Epithelial cell of proximal tubule (primary cell): ENCODE results near the gene GLTPD2. TPM values are rescaled to one million over a fixed set of nuclear protein-coding genes. Genes with fewer than 3 reads are reported as not detected.
A peak's percentile ranks its signal among the peaks of the same experiment; 100 is the strongest.

Experiments used
- DNase-seq: peaks from one replicate; pipeline ENCODE4 v3.0.0-alpha.2; 2011; ENCODE audit warnings: low read depth
- H3K4me3 ChIP-seq: 2 replicates; pipeline ENCODE4 v1.5.1; 2011; ENCODE audit warnings: low read depth, mild to moderate bottlenecking, low read length
- total RNA-seq: library from RNA; depleted of rRNA; stranded (reverse); fragments of >200 nt; gene quantifications from 2 replicates; pipeline ENCODE4 v1.2.3, GENCODE V29; 2015
- TF ChIP-seq, protein P1 (sequence below): conservative IDR thresholded peaks from 2 replicates; pipeline ENCODE4 v1.5.1; 2012; ENCODE audit warnings: low read depth, mild to moderate bottlenecking, low read length

Gene GLTPD2
- total RNA-seq, 1 donor from 2014 or later, result not detected

DNA sequence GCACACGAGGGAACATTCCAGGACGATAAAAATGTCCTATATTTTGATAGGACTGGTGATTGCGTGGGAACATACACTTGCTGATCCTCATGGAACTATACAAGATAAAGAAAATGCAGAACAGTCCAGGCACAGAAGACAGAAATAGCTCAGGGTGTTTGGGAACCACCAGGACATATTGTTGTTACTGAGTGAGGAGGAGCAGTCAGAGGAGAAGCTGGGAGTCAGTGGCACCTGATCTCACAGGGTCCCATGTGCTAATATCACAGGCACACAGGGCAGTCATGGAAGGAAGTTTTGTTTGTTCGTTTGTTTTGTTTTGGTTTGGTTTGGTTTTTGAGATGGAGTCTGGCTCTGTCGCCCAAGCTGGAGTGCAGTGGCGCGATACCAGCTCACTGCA, 23.9 kb downstream of the GLTPD2 start:
- H3K4me3 ChIP-seq, result no peak overlapping the region

DNA sequence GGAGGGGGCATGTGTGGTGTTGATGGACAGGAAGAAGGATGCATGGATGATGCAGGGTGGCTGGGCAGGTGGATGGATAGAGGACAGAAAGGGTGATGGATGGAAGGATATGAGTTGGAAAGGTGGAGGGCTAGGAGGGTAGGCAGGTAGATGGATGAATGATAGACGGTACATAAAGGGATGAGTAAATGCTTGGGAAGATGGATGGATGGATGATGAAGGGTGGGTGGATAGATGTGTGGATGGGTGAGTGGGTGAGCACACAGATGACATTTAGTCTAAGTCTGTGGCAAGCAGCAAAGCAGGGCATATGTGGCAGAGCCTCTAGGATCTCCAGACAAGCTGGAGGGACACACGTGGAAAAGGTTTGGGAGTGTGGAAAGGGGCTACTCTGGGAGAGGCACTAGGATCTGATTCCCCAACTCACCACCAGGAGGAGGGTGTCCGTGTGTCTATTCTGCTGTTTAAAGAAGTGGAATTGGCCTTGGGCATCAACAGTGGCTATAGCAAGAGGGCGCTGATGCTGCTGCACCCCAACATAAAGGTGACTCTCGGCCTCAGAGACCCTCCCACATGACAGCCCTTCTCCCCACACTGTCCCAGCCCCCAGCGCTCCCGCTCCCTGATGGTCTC, 26.4 kb downstream of the GLTPD2 start:
- TF ChIP-seq, protein P1, sequence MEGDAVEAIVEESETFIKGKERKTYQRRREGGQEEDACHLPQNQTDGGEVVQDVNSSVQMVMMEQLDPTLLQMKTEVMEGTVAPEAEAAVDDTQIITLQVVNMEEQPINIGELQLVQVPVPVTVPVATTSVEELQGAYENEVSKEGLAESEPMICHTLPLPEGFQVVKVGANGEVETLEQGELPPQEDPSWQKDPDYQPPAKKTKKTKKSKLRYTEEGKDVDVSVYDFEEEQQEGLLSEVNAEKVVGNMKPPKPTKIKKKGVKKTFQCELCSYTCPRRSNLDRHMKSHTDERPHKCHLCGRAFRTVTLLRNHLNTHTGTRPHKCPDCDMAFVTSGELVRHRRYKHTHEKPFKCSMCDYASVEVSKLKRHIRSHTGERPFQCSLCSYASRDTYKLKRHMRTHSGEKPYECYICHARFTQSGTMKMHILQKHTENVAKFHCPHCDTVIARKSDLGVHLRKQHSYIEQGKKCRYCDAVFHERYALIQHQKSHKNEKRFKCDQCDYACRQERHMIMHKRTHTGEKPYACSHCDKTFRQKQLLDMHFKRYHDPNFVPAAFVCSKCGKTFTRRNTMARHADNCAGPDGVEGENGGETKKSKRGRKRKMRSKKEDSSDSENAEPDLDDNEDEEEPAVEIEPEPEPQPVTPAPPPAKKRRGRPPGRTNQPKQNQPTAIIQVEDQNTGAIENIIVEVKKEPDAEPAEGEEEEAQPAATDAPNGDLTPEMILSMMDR, result peak; percentile 39
- no peak overlapping the region for H3K4me3 ChIP-seq
- DNase-seq, result no peak

More for the DNA sequence above, 23.9 kb downstream of the GLTPD2 start:
- DNase-seq, result no peak
- TF ChIP-seq, protein P1, result no peak

DNA sequence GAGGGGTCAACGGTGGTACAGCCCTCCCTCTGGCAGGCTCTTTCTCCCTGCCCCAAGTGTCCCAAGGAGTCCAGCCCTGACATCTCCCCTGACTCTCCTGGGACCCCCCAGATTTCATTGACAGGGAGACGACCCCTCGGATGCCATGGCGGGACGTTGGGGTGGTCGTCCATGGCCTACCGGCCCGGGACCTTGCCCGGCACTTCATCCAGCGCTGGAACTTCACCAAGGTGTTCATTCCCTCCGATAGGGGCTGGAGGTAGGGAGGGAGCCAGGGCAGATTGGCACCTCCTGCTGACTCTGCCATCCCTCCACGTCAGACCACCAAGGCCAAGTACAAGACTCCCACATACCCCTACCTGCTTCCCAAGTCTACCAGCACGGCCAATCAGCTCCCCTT, 28.1 kb downstream of the GLTPD2 start:
- TF ChIP-seq, protein P1, result no peak
- H3K4me3 ChIP-seq, result no peak overlapping the region
- DNase-seq, result no peak

DNA sequence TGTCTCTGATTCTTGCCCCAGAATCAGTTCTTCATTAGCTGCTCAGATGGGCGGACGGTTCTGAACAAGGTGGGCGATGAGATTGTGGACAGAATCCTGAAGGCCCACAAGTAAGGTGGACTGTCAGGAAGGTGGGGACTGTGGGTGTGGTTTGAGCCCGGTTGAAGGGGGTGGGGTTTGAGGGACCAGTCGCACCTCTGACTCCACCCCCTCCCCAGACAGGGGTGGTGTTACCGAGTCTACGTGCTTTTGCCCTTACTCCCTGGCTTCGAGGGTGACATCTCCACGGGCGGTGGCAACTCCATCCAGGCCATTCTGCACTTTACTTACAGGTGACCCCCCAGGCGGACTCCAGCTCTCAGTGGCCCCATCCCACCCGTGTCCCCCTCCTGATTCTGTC, 29.5 kb downstream of the GLTPD2 start:
- TF ChIP-seq, protein P1, result no peak

DNA sequence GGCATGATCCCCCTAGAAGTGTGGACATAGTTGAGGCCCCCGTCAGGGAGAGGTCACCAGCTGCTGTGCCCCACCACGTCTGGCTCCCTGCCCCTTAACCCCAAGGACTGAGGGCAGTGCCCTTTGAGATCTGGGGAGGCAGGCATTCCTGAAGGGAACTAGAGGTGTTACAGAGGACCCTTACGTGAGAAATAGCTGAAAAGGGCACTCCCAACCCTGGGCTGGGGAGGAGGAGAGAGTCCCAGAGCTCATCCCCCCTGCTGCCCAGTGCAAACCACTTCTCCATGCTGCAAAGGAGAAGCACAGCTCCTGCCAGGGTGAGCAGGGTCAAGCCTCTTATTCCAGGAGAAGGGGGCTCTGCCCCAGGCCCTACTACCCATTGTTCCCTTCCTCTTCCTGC, 34.1 kb downstream of the GLTPD2 start:
- TF ChIP-seq, protein P1, result no peak

More for the DNA sequence above, 29.5 kb downstream of the GLTPD2 start:
- H3K4me3 ChIP-seq, result no peak overlapping the region
- no peak for DNase-seq

DNA sequence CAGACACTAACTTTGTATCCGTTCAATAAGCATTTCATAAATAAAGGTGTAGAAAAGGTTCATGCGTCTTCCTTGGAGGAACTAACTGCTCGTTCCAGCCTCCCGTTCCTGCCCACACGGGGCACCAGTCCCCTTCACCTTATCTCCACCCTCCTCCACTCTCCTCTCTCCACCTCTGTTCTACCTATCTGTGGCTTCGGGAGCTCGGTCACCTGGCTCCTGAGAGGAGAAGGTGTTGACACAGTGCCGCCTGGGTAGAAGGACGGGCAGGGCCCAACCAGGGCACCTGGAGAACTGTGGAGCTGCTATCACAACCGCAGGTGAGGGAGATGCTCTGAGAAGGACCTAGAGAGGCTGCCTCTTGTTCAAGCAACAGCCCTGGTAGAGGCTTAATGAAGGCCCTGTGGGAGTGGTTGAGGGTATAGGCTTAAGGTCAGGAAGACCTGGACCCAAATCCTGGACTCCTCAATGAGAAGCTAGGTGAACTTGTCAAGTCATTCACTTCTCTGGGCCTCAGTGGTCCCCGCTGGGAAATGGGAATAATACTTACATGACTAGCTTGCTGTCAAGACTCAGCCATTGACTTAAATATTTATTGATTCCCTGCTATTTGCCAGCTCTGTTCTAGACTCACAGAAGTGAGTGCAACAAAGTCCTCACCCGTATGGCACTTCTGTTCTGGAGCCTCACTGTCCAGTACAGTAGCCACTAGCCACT, 34.8 kb downstream of the GLTPD2 start:
- no peak overlapping the region for H3K4me3 ChIP-seq
- DNase-seq, result no peak
- TF ChIP-seq, protein P1, result no peak

More for the DNA sequence above, 34.1 kb downstream of the GLTPD2 start:
- DNase-seq, result no peak
- H3K4me3 ChIP-seq, result no peak overlapping the region
